CD4-positive, alpha-beta T cell treated with Interleukin-17A for 4 hours (primary cell): Measurements from ENCODE around the gene PATZ1.

Experiments used
- DNase-seq: peaks from one replicate; pipeline ENCODE4 v3.0.0-alpha.2; 2020; ENCODE audit warnings: mixed read lengths

PATZ1 gene

GRCh38 chr22:31313366-31314147 is 32.6 kb downstream of the PATZ1 start:
- peak; percentile 85 for DNase-seq

GRCh38 chr22:31308181-31308580 is 38.0 kb downstream of the PATZ1 start:
- peak; percentile 25 for DNase-seq

GRCh38 chr22:31305194-31305593 is 41.0 kb downstream of the PATZ1 start:
- DNase-seq, result no peak

- no peak for DNase-seq
Observed at GRCh38 chr22:31302537-31302936, 43.6 kb downstream of the PATZ1 start.

- DNase-seq, result no peak
Observed at GRCh38 chr22:31302006-31302405, 44.1 kb downstream of the PATZ1 start.

GRCh38 chr22:31300896-31301295 is 45.2 kb downstream of the PATZ1 start:
- DNase-seq, result no peak

- DNase-seq, result no peak
Observed at GRCh38 chr22:31295831-31296657, 50.1 kb downstream of the PATZ1 start.

GRCh38 chr22:31295360-31295759 is 50.8 kb downstream of the PATZ1 start:
- DNase-seq, result no peak

GRCh38 chr22:31292236-31292989 is 53.7 kb downstream of the PATZ1 start, which contains the start of gene PIK3IP1:
PIK3IP1 (minus strand) TSS chr22:31292488; CDS start chr22:31292344, 144 bp downstream.
- peak; percentile 92 for DNase-seq

GRCh38 chr22:31291481-31292235 is 54.5 kb downstream of the PATZ1 start:
- peak; percentile 59 for DNase-seq

GRCh38 chr22:31290494-31291471 is 55.4 kb downstream of the PATZ1 start:
- DNase-seq, result peak; percentile 96

GRCh38 chr22:31289344-31289743 is 56.8 kb downstream of the PATZ1 start:
- DNase-seq, result peak; percentile 52

GRCh38 chr22:31288496-31289240 is 57.5 kb downstream of the PATZ1 start:
- no peak for DNase-seq

GRCh38 chr22:31287818-31288495 is 58.2 kb downstream of the PATZ1 start:
- no peak for DNase-seq

- DNase-seq, result peak; percentile 75
Observed at GRCh38 chr22:31286360-31287255, 59.5 kb downstream of the PATZ1 start.

- DNase-seq, result no peak
Observed at GRCh38 chr22:31284281-31285155, 61.6 kb downstream of the PATZ1 start.

- no peak for DNase-seq
Observed at GRCh38 chr22:31282748-31283468, 63.2 kb downstream of the PATZ1 start.
